8988T (cell line): ENCODE results near the gene ICOSLG.
"Not testable (repeated sequence)": the region's sequence is repeated elsewhere in the genome, so short reads cannot be mapped to it uniquely, and the experiment has no call there.

ENCODE experiments used
- DNase-seq: peaks from one replicate; pipeline ENCODE4 v3.0.0; 2011

Gene ICOSLG

GRCh38 chr21:44220674-44221073, 20.1 kb downstream of the ICOSLG start:
- not testable (repeated sequence) for DNase-seq

DNA sequence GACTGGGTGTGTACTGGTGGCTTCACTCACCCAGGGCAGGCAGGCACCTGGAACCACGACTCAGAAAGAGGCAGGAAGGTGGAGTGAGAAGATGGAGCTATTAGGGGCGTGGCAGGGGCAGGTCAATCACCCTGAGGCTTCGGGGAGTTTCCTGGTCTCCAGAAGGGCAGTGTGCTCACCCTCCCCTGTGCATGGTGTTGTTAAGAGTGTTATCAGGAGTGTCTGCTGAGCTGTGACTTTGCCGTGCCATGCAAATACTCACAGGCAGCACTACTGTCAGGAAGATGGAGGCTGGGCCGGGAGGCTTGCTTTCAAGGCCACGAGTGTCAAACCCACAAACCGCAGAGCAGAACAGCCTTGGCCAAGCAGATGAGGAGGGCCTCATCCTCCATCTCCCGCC, 22.3 kb downstream of the ICOSLG start:
- not testable (repeated sequence) for DNase-seq

GRCh38 chr21:44211978-44212377, 28.8 kb downstream of the ICOSLG start:
- not testable (repeated sequence) for DNase-seq

- DNase-seq = not testable (repeated sequence)
Observed at GRCh38 chr21:44211574-44211973, 29.2 kb downstream of the ICOSLG start.

DNA sequence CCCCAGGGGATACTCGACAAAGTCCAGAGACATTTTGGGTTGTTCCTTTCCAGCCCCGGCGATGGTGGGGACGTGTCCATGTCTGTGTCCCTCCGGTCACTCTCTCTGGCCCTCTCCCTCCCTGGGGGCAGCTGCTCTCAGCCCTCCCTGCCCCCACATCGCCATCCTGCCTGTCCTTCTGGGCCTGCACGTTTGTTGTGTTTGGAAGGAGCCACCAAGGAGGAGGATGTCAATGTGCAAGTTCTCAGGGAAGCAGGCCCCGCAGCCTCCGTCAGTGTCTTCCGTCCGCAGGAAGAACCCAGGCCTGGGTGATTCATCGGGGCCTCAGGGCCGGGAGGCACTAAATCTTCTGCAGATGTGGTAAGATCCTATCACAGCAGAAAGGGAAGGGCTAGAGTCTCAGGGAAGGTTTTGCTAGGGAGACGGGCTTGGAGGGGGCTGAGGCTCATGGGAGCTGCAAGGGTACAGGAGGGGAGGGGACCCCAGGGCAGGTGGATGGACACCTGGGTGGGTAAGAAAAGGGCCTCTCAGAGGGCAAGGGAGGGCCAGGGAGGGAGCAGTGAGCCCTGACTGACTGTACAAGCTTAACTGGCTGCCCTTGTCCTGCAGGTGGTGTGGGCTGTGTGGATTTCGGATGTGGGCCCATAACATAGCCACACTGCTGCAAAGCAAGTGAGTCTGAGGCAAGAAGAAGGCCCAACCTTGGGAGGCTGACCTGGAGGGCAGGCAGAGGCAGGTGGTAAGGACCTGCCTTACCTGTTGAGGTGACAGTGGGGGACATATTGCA, 32.7 kb downstream of the ICOSLG start:
- not testable (repeated sequence) for DNase-seq

- DNase-seq = not testable (repeated sequence)
Observed at GRCh38 chr21:44206698-44207676, 33.8 kb downstream of the ICOSLG start.

DNA sequence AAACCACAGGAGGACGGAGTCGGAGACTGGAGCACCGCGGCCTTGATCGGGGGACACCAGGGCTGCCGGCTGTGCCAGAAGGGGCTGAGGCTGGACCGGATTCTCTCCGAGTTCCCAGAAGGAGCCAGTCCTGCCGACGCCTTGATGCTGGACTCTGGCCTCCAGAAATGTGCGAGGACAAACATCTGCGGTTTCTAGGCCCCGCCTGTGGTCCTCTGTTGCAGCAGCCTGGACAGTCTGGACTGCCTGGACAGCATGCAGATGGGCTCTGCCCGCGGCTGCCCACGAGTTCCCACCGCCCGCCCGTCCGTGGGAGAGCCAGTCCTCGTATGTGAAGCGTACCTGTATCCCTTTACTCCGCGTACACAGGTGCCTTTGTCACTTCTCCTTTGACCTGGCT, 34.6 kb downstream of the ICOSLG start:
- DNase-seq = not testable (repeated sequence)

GRCh38 chr21:44202590-44203299, 38.0 kb downstream of the ICOSLG start:
- DNase-seq = not testable (repeated sequence)

DNA sequence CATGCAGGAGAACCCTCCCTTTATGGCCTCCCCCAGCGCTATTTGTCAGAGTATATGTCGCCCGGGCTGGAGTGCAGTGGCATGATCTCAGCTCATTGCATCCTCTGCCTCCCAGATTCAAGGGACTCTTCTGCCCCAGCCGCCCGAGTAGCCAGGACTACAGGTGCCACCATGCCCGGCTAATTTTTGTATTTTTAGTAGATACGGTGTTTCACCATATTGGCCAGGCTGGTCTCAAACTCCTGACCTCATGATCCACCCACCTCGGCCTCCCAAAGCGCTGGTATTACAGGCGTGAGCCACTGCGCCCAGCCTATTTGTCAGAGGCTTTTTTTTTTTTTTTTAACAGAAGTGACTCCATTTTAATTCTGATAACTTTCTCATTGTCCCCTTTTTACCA, 40.7 kb downstream of the ICOSLG start:
- not testable (repeated sequence) for DNase-seq

- no peak for DNase-seq
Observed at GRCh38 chr21:44199448-44199847, 41.3 kb downstream of the ICOSLG start.

GRCh38 chr21:44197156-44197516, 43.6 kb downstream of the ICOSLG start:
- DNase-seq = not testable (repeated sequence)

GRCh38 chr21:44196212-44197155, 44.3 kb downstream of the ICOSLG start:
- not testable (repeated sequence) for DNase-seq

- DNase-seq = not testable (repeated sequence)
Observed at GRCh38 chr21:44194888-44195287, 45.9 kb downstream of the ICOSLG start.

GRCh38 chr21:44194451-44194850, 46.3 kb downstream of the ICOSLG start:
- not testable (repeated sequence) for DNase-seq

DNA sequence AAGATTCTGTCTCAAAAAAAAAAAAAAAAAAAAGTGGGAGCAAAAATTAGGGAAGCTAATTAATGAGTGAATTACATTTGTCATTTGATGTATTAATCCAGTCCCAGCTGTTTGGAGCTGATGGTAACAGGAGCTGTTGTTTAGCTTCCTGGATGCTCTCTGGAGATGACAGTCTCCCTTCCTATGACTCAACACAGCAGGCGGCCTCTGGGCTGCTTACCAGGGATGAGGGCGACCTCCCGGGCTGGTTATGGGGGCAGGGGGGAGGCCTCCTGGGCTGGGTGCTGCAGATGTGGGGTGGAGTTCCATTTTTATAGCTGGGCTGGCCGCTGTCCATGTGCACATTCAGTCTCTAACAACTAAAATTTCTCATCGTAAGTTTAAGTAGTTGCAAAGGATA, 47.6 kb downstream of the ICOSLG start:
- DNase-seq = not testable (repeated sequence)

DNA sequence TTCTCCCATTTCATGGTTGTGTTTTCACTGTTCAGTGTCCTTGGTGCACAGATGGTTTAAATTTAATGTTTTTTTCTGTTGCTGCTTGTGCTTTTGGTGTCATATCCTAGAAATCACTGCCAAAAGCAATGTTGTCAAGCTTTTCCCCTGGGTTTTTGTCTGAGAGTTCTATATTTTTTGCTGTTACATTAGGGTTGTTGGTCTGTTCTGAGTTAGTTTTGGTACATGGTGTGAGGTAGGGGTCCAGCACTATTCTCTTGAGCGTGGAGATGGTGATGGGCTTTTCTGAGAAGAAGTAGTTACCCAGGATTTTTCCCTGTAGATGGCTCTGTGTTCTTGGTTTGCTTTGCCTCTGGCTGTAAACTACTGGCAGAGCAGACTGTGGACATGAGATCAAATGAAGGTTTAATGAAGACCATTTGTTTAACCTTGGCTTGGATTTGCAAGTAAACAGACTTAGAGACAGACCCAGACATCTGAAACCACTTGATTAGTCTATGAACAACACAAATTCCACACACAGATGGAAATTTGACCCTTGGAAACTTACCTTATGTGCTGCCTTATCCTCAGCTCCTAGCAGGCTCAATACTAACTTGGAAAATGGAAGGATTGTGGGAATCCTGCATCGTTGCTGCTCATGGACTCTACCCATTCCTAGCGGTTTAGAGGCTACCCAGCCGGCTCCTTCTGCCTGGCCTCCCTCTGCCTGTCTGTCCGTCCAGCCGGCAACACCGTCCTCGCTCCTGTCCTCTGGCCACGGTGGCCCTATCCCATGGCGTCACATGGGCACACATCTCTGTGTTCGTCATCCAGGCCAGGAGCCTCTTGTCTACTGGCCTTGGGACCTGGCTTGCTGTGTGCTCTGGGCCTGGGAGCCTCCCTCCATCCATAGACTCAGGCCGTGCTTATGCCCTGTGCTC, 50.1 kb downstream of the ICOSLG start:
- DNase-seq = not testable (repeated sequence)

DNA sequence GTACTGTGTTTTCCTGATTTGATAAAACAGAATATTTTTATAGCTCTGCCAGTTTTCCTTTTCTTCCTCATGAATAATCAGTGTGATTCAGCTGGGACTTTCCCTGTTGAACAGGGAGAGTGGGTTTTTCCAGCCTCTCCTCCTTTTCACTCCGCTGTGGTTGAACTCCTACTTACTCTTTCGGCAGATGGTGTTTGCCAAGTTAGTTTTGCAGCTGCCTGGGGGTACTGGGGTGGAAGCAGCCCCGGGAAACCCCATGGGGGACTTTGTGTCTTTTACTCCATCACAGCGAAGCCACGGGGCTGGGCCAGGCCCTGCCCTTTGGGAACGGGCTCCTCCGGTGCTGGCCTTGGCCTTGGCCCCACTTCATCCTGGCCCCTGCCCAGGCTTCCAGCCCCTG, 55.9 kb downstream of the ICOSLG start:
- DNase-seq = not testable (repeated sequence)

DNA sequence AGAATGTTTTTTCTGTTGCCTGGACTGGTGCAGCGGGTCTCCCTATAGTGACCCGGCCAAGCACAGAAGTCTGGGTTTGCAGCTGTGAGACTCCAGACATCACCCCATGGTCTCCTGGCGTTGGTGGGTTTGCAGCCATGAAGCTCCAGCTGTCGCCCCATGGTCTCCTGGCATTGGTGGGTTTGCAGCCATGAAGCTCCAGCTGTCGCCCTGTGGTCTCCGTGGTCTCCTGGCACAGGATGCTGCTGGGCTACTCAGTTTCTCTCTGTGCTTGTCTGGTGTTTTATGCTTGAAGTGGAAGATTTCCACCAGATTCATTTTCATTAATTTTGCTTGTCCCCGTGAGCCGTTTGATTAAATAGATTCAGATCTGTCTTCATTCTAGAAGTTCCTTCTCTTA, 58.5 kb downstream of the ICOSLG start:
- not testable (repeated sequence) for DNase-seq

GRCh38 chr21:44181506-44181905, 59.2 kb downstream of the ICOSLG start:
- DNase-seq = not testable (repeated sequence)

- not testable (repeated sequence) for DNase-seq
Observed at GRCh38 chr21:44176127-44176526, 64.6 kb downstream of the ICOSLG start.

DNA sequence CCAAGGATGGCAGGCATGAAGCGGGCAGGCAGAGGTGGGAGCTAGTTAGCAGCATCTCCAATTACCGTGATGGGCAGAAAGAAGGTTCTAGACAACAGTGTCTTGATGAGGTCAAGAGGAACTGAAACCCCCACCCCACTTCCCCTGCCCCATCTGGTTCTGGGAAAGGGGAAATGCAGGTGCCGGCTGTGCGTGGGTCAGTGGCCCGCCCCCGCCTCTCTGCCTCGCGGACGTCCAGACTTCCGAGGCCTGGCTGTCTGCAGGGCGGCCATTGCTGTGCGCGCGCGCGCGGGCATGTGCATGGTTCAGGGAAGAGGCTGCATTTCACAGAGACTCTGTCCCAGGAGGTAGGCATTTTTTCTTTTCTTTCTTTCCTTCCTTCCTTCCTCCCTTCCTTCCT, 65.6 kb downstream of the ICOSLG start:
- DNase-seq = not testable (repeated sequence)
